ENCODE data around the gene EFCAB11.

The EFCAB11 gene

GRCh38 chr14:89955745-89956660 lies 1.5 kb upstream of the EFCAB11 start, which contains the start of gene TDP1:
TSS of gene TDP1 (plus strand) at chr14:89955927. CDS start at chr14:89963115, 7,188 bp downstream.
- peak within 1 kb of the TSS; percentile 85 for H2AFZ ChIP-seq (ENCODE audit: low read length)
- H3K9ac ChIP-seq (ENCODE audit: low read length), result peak within 1 kb of the TSS; percentile 75
- no peaks in the 10 kb centered on the region for H3K9me2 ChIP-seq (ENCODE audit: low read depth, low read length)
- H3K79me2 ChIP-seq (ENCODE audit: insufficient read depth, low read length), result no peaks in the 10 kb centered on the region
- H3K27me3 ChIP-seq (ENCODE audit: insufficient read depth, low read length), result no peaks in the 10 kb centered on the region
- TF ChIP-seq EZH2 (IDR thresholded peaks at IDR 0.05; ENCODE audit: borderline replicate concordance, low read length), result no peak
- TF ChIP-seq, protein P1, sequence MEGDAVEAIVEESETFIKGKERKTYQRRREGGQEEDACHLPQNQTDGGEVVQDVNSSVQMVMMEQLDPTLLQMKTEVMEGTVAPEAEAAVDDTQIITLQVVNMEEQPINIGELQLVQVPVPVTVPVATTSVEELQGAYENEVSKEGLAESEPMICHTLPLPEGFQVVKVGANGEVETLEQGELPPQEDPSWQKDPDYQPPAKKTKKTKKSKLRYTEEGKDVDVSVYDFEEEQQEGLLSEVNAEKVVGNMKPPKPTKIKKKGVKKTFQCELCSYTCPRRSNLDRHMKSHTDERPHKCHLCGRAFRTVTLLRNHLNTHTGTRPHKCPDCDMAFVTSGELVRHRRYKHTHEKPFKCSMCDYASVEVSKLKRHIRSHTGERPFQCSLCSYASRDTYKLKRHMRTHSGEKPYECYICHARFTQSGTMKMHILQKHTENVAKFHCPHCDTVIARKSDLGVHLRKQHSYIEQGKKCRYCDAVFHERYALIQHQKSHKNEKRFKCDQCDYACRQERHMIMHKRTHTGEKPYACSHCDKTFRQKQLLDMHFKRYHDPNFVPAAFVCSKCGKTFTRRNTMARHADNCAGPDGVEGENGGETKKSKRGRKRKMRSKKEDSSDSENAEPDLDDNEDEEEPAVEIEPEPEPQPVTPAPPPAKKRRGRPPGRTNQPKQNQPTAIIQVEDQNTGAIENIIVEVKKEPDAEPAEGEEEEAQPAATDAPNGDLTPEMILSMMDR (IDR thresholded peaks at IDR 0.05; ENCODE audit: low read length), result peak; percentile 52
- no peaks in the 10 kb centered on the region for H3F3A ChIP-seq (ENCODE audit: insufficient read depth, low read length)
- H3K4me1 ChIP-seq (ENCODE audit: insufficient read depth, low read length, severe bottlenecking), result peaks cover 25% of the 10 kb centered on the region
- 0 out of 2 replicates have a peak, but pooled peaks cover 9% of the 10 kb centered on the region for H3K9me3 ChIP-seq (ENCODE audit: low read length)
- peaks cover 30% of the 10 kb centered on the region for H3K36me3 ChIP-seq (ENCODE audit: insufficient read depth, low read length)
- H3K27ac ChIP-seq (ENCODE audit: low read depth, low read length, poor library complexity, severe bottlenecking), result peak within 1 kb of the TSS; percentile 64
- no peaks in the 10 kb centered on the region for H4K20me1 ChIP-seq (ENCODE audit: insufficient read depth, low read length)
- H3K4me2 ChIP-seq (ENCODE audit: low read length), result peak within 1 kb of the TSS; percentile 96
- H3K4me3 ChIP-seq (ENCODE audit: low read depth, low read length, poor library complexity, severe bottlenecking), result peak within 1 kb of the TSS; percentile 75

- H2AFZ ChIP-seq (ENCODE audit: low read length), result peak overlapping the region; percentile 85
- peaks cover 29% of the 10 kb centered on the region for H3K36me3 ChIP-seq (ENCODE audit: insufficient read depth, low read length)
- no peaks in the 10 kb centered on the region for H4K20me1 ChIP-seq (ENCODE audit: insufficient read depth, low read length)
- no peaks in the 10 kb centered on the region for H3K27me3 ChIP-seq (ENCODE audit: insufficient read depth, low read length)
- peak overlapping the region; percentile 56 for H3K9ac ChIP-seq (ENCODE audit: low read length)
- no peaks in the 10 kb centered on the region for H3K79me2 ChIP-seq (ENCODE audit: insufficient read depth, low read length)
- peaks cover 25% of the 10 kb centered on the region for H3K4me1 ChIP-seq (ENCODE audit: insufficient read depth, low read length, severe bottlenecking)
- H3K9me2 ChIP-seq (ENCODE audit: low read depth, low read length), result no peaks in the 10 kb centered on the region
- peak overlapping the region; percentile 96 for H3K4me2 ChIP-seq (ENCODE audit: low read length)
- peak overlapping the region; percentile 61 for H3K27ac ChIP-seq (ENCODE audit: low read depth, low read length, poor library complexity, severe bottlenecking)
- peak overlapping the region; percentile 75 for H3K4me3 ChIP-seq (ENCODE audit: low read depth, low read length, poor library complexity, severe bottlenecking)
- no peak for TF ChIP-seq EZH2 (IDR thresholded peaks at IDR 0.05; ENCODE audit: borderline replicate concordance, low read length)
- TF ChIP-seq, protein P1 (IDR thresholded peaks at IDR 0.05; ENCODE audit: low read length), result no peak
- 0 out of 2 replicates have a peak, but pooled peaks cover 9% of the 10 kb centered on the region for H3K9me3 ChIP-seq (ENCODE audit: low read length)
- H3F3A ChIP-seq (ENCODE audit: insufficient read depth, low read length), result no peaks in the 10 kb centered on the region
Observed at GRCh38 chr14:89955022-89955744, 653 bp upstream of the EFCAB11 start.

DNA sequence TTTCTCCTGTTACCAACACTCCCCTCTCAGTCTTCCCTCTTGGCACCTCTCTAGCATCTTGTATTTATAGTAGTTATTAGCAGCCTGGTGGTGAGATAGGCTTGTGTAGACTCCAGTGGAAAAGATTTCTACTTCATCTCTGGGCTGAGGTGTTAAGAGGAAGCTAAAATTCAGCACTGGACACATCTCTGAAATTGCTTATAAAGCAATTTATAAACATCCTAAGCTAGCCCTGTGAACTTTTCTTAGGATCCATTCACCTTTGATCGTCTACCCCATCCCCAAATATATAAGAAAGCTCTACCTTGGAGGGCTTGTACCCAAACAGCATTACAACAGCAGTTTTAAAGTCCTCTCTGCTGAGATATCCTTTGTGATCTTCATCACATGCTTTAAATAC lies 928 bp downstream of the EFCAB11 start:
- Histone ChIP-seq H3F3A (ENCODE audit: insufficient read depth, low read length) (no peaks in the 10 kb centered on the region), H3K79me2 (ENCODE audit: insufficient read depth, low read length) (no peaks in the 10 kb centered on the region), H4K20me1 (ENCODE audit: insufficient read depth, low read length) (no peaks in the 10 kb centered on the region), H3K4me2 (ENCODE audit: low read length) (peak overlapping the region; percentile 96), H3K9ac (ENCODE audit: low read length) (peak overlapping the region; percentile 74), H3K36me3 (ENCODE audit: insufficient read depth, low read length) (peaks cover 33% of the 10 kb centered on the region), H3K9me3 (ENCODE audit: low read length) (0 out of 2 replicates have a peak, but pooled peaks cover 9% of the 10 kb centered on the region), H3K27ac (ENCODE audit: low read depth, low read length, poor library complexity, severe bottlenecking) (no peak overlapping the region), H3K4me3 (ENCODE audit: low read depth, low read length, poor library complexity, severe bottlenecking) (peak overlapping the region; percentile 75), H3K9me2 (ENCODE audit: low read depth, low read length) (no peaks in the 10 kb centered on the region), H3K4me1 (ENCODE audit: insufficient read depth, low read length, severe bottlenecking) (peaks cover 25% of the 10 kb centered on the region), H3K27me3 (ENCODE audit: insufficient read depth, low read length) (no peaks in the 10 kb centered on the region), H2AFZ (ENCODE audit: low read length) (no peak overlapping the region)
- TF ChIP-seq EZH2 (IDR thresholded peaks at IDR 0.05; ENCODE audit: borderline replicate concordance, low read length), result no peak
- TF ChIP-seq, protein P1 (IDR thresholded peaks at IDR 0.05; ENCODE audit: low read length), result no peak
